GM23248 (cell line): ENCODE measurements around the gene SAPCD2.

Experiments used
- EZH2 ChIP-seq: fragments of 200-600 bp; sonication (generic); IDR thresholded peaks from 2 replicates; pipeline ENCODE4 v1.6.1; 2018; ENCODE audit warnings: antibody characterized with exemption, mild to moderate bottlenecking; ENCODE audit not compliant: insufficient read depth, poor library complexity, severe bottlenecking
- EZH2phosphoT487 ChIP-seq: fragments of 200-600 bp; sonication (generic); IDR thresholded peaks from 2 replicates; pipeline ENCODE4 v1.6.1; 2018; ENCODE audit warnings: antibody characterized with exemption, moderate library complexity, mild to moderate bottlenecking, low read depth; ENCODE audit not compliant: insufficient read depth

DNA sequence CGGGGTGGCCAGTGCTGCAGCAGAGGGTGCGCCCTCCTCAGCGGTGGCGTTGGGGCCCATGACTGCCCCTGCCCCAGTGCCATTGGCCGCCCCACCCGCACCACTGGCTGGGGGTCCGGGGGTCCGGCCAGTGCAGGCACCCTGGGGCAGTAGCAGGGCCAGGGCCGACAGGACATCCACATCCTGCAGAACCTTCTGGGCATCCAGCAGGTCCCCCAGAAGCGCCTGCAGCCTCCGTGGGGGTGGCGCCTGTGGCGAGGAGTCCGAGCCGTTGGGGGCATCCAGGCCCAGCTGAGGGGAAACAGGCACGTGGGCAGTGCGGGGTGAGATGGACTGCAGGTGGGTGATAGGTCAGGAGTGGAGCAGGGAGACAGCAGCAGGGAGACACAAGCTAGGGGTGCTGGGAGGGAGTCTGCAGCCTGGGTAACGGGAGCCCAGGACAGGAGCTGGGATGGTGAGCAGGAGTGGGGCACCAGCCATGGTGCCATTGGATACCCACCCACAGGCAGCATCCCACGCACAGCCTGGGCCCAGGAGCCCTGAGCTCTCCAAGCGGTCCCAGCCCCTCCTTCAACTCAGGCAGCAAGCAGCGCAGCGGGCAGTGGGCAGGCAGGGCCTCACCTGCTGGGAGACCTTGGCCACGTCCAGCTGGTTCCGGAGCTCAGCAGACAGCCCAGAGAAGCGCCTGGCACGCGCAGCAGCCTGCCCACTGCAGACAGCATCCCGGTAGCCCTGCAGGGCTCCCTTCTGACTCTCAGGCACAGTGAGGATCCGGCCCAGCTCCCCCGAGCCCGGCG lies 49.4 kb downstream of the SAPCD2 start:
- TF ChIP-seq EZH2, result no peak
- TF ChIP-seq EZH2phosphoT487, result no peak
